GM12892 (cell line): ENCODE data around the gene SOS2.

Source experiments
- POLR2A ChIP-seq: IDR thresholded peaks from 2 replicates; pipeline ENCODE4 v1.6.1; 2011; ENCODE audit warnings: low read depth, low read length, control low read depth
- TAF1 ChIP-seq: IDR thresholded peaks from 2 replicates; pipeline ENCODE4 v1.6.1; 2011; ENCODE audit warnings: low read depth, mild to moderate bottlenecking, control low read depth, low read length, borderline replicate concordance

- TF ChIP-seq POLR2A (no peak), TAF1 (no peak)
Measured at GRCh38 chr14:50218501-50218900, 12.9 kb downstream of the SOS2 start.
